Activated CD4-positive, alpha-beta T cell treated with anti-CD3 and anti-CD28 coated beads, Interleukin-2, amount 50 U/mL, for 16 hours (primary cell): ENCODE measurements around the gene BAZ2A.
"Not testable (repeated sequence)": the region's sequence is repeated elsewhere in the genome, so short reads cannot be mapped to it uniquely, and the experiment has no call there.

ENCODE experiments used
- DNase-seq: peaks from one replicate; pipeline ENCODE4 v3.0.0-alpha.2; 2020

Gene BAZ2A

DNA sequence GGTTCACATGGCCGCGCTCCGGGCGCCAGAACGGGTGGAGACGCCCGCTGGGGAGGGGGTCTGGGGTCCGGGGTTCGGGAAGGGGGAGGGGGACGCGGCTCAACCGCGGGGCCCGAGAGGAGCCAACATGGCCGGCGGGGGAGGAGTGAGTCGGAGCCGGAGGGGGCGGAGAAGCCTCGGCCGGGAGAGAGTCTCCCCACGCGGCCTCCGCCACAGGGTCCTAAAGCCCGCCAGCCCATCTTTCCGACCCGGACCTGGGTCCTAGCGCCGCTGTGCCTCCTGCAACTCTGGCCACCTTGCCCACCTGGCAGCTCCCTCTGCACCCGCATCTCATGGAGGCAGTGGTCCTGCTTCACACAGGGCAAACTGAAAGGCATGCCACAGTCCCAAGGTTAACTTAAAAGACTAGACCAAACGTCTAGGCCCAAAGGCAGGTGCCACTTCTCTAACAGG lies at the start of gene BAZ2A:
Gene BAZ2A (minus strand): TSS at position 147 of the 453 bp plus-strand sequence. CDS start 12,796 bp downstream, outside the sequence.
- peak; percentile 91 for DNase-seq

DNA sequence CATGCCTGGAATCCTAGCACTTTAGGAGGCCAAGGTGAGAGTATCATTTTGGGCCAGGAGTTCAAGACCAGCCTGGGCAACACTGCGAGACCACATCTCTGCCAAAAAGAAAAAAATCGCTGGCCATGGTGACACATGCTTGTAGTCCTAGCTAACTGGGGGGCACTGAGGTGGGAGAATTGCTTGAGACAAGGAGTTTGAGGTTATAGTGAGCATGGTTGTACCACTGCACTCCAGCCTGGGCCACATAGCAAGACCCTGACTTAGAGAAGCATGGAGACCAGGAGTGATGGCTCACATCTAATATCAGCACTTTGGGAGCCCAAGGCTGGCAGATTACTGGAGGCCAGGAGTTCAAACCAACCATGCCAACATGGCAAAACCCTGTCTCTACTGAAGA lies 48.7 kb upstream of the BAZ2A start:
- DNase-seq: no peak

DNA sequence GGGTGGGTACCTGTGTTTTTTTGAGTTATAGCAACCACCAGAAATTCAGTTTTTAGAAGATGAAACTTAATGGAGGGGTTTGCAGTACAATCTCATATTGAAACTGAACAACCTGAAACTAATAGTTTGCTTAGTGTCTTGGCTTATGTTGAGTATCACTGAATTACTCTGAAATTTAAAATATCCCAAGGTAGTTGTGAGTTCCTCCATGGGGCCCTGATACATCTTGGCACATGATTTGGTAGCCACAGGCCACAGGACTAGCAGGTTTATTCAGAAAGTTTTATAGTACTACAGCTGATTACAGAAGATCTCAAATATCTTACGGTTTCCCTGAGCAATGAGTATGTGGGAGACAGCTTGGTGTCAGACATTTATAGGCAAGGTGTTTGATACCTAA lies 47.6 kb upstream of the BAZ2A start:
- DNase-seq: peak; percentile 47

DNA sequence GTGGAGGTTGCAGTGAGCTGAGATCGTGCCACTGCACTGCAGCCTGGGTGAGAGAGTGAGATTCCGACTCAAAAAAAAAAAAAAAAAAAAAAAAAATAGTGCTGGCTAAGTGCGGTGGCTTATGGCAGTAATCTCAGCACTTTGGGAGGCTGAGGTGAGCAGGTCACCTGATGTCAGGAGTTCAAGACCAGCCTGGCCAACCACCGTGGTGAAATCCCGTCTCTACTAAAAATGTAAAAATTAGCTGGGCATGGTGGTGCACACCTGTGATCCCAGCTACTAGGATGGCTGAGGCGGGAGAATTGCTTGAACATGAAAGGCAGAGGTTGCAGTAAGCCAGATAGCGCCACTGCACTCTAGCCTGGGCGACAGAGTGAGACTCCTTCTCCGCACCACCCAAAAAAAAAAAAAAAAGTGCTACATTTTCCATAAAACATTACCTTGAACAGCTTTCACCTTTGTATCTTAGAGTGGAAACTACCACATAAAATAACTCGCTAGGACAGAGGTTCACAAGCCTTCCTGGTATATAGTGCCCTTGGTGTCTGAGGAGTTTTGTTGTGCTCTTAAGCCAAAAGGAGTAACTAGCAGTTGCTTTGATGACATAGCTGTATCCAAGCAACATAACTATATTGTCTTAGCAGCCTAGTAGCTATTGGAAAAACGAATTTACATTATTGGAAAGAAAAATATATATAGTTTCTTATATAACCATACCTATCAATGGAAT lies 46.9 kb upstream of the BAZ2A start:
- DNase-seq: no peak

DNA sequence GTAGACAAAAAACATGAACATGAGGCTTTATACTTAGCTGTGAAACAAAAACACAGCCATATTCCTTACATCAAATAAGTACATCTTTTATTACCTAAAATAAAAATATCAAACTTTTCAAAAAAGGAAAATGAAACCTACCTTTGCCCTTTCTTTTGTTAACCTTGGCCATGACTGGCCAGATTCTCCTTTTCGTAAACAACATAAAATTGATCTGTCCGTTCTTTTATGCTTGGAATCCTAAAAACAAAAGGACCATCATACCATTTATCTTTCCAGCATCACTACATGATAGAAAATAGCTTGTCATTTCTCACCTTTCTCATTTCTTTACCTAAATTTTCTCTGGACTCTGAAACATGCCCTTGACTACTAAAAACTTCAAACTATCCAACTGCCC lies 41.5 kb upstream of the BAZ2A start:
- DNase-seq: no peak

DNA sequence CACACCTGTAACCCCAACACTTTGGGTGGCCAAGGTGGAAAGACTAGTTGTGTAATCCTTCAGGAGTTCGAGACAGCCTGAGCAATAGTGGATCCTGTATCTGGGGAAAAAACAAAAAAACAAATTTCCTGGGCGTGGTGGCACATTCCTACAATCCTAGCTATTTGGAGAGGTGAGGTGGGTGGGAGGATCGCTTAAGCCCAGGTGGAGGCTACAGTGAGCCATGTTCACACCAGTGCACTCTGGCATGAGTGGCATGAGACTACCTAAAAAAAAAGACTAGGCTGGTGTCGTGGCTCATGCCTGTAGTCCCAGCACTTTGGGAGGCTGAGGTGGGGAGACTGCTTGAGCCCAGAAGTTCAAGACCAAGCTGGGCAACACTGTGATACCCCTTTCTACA lies 40.7 kb upstream of the BAZ2A start:
- DNase-seq: no peak

DNA sequence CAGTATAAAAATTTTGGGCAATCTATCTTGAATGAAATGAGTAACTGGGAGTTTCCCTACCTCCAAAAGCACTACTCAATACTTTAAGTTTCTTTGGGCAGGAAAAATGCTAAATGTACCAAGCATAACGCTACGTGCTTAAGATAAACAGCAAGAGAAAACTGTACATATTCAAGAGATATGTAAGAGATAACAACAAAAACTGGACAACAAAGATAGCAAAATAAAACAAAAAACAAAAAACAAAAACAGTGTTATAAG lies 38.0 kb upstream of the BAZ2A start:
- DNase-seq: no peak

DNA sequence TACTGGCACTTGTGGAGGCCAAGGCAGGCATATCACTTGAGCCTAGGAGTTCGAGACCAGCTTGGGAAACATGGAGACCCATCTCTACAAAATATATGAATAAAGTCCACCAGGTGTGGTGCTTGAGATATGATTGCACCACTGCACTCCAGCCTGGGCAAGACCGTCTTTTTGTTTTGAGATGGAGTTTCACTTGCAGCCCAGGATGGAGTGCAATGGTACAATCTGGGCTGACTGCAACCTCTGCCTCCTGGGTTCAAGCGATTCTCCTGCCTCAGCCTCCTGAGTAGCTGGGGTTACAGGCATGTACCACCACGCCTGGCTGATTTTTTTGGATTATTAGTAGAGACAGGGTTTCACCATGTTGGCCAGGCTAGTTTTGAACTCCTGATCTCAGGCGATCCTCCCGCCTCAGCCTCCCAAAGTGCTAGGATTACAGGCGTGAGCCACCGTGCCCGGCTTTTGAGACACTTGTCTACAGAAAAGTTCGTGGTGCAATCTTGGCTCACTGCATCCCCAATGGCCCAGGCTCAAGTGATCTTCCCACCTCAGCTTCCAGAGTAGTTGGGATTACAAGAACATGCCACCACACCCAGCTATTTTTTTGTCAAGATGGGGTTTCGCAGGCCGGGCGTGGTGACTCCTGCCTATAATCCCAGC lies 32.0 kb upstream of the BAZ2A start:
- DNase-seq: no peak

DNA sequence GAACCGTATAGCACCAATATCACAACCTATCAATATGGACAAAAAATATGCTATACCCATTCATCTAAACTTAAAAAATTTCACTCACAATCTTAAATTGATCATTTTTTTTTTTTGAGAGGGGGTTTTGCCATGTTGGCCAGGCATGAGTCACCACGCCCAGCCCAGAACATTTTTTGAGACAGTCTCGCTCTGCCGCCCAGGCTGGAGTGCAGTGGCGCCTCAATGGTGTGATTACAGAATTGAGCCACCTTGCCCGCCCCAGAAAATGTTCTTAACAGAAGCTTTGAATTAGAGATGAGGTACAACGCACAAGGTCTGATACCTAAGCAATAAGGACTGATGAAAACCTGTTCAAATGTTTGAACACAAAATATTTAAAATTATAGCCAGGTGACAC lies 31.4 kb upstream of the BAZ2A start:
- DNase-seq: no peak

DNA sequence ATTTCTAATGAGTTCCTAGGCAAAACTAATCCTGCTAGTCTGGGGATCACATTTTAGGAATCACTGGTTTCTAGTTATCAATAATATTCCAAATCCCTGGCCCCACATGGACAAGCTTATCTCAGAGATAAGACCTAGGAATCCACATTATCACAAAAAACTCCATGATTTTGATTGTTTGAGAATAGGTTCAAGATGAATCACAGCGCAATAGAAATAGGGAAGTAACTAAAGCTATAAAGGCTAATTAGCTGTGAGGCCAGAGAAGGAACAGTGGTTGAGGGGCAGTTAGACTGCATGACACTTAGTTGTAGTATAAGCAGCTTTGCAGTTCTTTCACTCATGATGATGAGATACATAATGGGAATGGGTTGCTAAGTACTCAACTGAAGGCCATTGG lies 28.8 kb upstream of the BAZ2A start:
- DNase-seq: no peak

DNA sequence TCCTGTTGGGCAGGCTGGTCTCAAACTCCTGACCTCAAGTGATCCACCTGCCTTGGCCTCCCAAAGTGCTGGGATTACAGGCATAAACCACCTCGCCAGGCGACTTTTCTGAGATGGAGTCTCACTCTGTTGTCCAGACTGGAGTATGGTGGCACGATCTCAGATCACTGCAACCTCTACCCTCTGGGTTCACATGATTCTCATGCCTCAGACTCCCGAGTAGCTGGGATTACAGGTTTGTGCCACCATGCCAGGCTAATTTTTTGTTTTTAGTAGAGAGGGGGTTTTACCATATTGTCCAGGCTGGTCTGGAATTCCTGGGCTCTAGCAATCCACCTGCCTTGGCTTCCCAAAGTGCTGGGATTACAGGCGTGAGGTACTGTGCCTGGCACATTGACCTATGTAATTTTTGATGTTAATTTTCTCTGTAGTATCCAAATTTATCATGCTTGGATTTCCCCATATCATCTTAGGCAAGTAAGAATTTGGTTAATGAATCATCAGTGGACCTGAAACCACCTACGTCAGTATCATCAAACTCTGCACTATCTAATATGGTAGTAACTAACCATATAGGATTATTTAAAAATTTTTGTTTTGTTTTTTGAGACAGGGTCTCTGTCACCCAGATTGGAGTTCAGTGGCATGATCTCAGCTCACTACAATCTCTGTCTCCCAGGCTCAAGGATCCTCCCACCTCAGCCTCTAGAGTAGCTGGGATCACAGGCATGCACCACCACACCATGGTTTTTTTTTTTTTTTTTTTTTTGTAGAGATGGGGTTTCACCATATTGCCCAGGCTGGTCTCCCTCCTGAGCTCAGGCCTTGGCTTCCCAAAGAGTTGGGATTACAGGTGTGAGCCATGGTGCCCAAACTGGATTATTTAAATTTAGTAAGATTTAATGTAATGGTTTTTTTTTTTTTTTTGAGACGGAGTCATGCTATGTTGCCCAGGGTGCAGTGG lies 27.6 kb upstream of the BAZ2A start:
- DNase-seq: peak; percentile 62

DNA sequence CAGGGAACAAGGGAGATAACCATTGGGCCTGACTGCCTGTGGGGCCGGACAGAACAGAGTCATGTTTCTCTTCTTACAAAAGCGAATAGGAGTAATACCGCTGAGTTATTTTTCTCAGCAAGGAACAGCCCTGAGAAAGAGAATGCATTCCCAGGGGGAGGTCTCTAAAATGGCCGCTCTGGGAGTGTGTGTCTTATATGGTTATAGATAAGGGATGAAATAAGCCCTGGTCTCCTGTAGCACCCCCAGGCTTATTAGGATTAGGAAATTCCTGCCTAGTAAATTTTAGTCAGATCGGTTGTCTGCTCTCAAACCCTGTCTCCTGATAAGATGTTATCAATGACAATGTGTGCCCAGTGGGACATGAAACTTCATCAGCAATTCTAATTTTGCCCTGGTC lies 23.7 kb upstream of the BAZ2A start:
- DNase-seq: not testable (repeated sequence)

DNA sequence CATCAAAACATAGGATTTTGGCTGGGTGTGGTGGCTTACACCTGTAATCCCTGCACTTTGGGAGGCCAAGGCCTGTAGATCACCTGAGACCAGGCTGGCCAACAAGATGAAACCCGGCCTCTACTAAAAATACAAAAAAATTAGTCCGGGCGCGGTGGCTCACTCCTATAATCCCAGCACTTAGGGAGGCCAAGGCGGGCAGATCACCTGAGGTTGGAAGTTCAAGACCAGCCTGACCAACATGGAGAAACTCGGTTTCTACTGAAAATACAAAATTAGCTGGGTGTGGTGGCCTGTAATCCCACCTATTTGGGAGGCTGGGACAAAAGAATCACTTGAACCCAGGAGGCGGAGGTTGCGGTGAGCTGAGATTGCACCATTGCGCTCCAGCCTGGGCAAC lies 17.9 kb upstream of the BAZ2A start:
- not testable (repeated sequence) for DNase-seq

DNA sequence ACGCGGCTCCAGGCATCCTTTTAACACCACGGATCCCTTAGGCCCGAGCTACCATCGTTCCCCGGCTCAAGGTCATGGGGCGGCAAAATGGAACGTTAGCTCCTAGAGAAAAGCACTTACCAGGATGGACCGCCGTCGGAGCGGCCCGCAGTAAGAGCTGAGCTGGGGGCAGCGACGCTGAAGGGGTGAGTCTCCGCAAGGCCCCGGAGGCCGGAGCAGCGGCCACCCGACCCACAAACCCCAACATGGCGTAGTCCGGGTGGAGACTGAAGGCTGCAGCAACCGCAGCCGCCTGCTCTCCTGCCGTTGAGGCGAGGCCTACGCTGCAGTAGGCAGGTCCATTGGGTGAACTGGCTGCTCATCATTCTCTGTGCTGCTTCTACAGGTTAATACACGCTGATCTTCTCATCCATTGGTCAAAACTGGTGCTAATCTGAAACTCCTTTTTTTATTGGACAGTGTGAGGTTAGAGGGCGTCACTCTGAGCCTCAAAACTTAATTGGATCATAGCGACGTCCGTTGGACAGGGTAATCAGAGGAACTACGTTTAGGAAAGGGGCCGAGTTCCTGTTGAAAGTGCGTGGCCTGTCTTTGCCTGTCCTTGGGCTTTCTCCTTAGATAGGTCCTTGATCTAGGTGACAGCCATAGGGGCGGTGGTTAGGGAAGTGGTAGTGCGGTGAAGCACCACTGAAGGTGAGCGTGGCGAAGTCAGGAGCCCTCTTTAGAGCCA lies 15.8 kb upstream of the BAZ2A start, which contains the start of gene ATP5F1B:
Gene ATP5F1B (minus strand): TSS at position 268 of the 730 bp plus-strand sequence. CDS start 21 bp downstream, at position 247.
- DNase-seq: peak; percentile 99

DNA sequence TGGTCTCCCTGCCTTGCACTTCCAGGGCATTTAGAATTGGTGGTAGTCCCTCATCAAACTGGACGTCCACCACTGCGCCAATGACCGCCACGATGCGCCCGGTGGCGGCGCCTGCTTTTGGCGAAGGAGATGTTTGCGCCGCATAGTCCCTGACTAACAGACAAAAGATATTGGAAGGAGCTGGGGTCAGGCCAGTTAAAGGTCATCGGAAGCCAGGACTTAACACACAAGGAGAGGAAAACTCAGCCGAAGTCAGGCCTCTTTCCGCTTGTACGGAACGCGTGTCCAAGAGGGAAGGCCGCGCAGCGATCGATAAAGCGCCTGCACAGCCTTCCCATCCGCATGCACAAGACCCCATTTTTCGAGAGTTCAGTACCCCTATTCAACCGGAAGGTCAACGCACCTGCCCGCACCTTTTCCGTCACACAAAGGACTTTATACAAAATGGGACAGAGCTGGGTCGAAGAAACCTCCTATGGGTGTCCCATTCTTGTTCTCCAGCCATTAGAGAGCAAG lies 15.1 kb upstream of the BAZ2A start:
- DNase-seq: no peak

DNA sequence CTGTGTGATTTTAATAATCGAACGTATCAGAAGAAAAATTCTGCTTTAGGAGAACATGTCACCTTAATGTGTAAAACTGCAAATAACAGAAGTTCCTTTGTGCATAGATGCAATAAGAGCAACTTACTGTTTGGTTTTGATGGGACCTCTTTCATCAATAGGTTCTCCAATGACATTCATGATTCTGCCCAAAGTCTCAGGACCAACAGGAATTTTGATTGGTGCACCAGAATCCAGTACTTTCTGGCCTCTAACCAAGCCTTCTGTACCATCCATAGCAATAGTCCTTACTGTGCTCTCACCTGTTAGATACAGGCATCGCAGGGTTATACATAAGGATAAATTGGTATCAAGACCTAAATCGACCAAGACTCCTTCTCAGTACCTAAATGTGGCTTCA lies 14.5 kb upstream of the BAZ2A start:
- no peak for DNase-seq

DNA sequence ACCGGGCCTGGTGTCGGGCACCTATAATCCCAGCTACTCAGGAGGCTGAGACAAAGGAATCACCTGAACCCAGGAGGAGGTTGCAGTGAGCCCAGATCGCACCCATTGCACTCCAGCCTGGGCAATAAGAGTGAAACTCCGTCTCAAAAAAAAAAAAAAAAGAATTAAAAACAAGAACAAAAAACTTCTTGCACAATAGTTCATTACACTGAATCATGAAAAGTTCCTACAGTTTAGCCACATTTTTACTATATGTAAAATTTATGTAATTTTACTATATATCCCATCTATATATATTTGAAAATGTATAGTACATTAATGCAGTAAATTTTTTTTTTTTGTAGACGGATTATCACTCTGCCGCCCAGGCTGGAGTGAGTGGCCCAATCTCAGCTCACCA lies 11.1 kb upstream of the BAZ2A start:
- no peak for DNase-seq

DNA sequence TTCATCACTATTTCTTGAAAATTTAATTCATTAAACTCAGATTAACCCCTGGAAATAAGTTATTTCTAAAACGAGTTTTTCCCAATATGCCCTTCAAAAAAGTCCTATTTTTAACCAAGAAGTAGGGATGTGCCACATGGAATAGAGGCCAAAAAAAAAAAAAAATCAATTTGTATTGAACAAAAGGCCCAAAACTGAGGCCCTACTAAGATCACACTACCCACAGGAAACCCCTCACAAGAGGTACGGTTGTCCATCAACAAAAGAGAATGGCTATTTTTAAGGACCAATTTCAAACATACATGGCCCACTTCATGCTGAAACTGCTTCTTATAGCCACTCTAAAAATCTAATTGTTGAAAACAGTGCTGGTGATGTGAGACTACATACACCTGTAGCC lies 7.5 kb upstream of the BAZ2A start:
- no peak for DNase-seq

DNA sequence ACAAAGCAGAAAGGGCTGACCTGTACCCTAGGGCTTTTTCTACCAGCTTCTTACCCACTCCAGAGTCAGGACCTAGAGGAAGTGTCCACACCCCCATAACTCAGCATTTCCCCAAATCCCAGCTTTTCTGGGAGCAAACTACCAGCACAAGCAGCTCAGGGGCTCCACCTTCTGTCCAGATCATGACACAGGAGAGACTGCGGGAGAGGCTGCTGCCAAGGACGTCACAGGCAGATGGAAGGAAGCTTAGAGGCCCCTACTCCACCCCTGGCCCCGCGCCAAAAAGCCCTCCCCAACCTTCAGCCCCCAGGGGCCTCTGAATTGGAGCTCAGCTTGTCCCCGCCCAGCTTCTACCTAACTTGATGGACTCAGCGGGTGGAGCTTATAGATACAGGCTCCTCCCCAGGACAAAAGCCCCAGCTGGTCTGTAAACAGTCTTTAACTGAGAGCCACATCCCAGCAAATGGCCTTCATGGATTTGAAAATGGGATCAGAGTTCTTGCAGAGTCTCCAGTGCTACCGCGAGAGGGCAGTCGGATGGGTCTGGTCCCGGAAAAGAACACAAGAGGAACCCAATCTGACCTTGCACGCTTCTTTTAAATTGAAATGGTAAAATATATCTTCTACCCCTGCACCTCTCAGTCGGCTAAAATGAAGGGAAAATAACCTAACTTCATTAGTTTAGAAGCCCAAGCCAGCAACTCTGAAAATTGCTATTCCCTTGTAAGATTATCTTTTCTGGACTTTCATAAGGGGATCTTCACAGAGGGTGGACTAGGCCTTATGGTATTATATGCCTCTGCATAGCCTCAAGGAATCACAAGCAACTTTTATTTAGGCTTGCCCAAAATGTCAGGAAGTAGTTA lies 6.8 kb upstream of the BAZ2A start:
- DNase-seq: peak; percentile 92

DNA sequence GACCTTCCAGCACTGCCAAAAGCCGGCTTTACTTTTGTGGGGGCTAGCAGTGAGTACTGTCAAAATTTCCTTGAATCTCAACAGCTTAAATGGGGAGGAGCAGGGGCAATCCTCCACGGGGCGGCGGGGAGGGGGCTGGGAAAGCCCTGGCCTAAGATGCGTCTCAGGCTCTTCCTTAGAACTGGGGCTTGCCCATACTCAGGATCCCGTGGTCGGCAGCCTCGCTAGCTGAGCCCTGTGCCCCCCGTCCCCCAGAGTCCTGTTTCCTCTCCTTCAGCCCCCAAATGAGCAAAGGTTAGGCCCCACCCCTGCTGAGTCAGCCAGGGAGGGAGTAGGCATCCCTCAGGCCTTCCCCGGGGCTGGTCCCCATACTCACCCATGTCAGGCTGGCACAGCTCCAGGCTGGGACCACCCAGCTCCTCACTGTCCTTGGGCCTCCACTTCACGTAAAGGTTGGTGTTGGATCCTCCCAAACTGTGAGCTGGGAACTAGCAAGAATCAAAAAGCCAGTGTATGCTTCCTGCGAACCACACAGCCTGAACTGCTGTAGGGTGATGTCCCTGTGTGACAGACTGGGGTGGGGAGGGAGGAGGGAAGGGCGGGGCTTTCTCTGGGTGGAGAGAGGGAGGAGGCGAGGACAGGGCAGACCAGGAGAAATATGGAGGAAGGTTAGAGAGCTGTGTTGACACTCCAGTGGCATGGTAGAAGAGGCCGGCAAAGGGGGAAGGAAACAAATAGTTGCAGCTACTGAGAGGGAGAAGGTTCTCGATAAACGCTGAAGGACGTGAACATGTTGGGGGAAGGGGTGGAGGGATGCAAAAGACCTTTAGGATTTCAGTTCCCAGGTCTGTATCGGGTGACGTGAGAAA lies 5.9 kb upstream of the BAZ2A start:
- peak; percentile 90 for DNase-seq
